ENCODE measurements around the gene SH2D3C.

The SH2D3C gene

DNA sequence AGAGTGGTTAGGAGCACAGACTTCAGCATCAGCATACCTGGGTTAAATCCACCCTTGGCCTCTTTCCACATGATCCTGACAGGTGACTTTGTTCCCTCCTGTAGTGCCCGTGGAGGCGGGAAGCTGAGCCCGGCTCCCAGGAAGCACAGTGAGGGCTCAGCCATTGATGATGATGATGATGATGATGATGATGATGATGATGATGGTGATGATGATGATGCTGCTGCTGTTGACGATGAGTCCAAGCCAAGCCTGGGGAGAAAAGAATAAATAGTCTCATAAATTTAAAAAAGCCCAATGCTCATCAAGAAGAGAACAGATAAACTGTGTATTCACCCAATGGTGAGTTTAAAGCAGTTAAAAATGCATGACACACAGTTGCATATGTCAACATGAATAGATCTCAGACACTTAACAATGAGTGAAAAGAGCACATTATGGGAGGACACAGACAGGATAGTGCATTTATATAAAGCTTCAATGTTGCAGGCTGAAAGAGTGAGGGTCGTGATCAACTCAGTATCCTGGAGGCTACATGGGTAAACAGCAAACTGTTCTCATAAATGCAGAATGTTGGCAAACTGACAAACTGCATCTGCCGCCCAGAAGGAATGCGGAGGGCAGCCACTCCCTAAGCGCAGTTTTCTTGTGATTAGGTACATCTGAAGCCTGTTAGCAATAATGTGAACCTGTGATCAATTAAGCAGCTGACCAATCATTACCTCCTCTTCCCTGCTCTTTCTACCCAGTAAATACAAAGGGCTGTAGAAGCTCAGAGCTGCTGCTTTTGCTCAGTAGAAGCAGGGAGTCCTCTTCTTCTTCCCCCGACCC is 83.4 kb downstream of the SH2D3C start:
- no peaks in the 10 kb centered on the region for H3K79me2 ChIP-seq (ENCODE audit: insufficient read depth, low read depth)
- H3K36me3 ChIP-seq (ENCODE audit: insufficient read depth): no peaks in the 10 kb centered on the region
- H3K4me3 ChIP-seq (IDR thresholded peaks at IDR 0.05; ENCODE audit: insufficient read depth, low read depth, low read length): no peak overlapping the region
- no peaks in the 10 kb centered on the region for H3K27me3 ChIP-seq (ENCODE audit: insufficient read depth, low read depth)
- TF ChIP-seq, protein P1, sequence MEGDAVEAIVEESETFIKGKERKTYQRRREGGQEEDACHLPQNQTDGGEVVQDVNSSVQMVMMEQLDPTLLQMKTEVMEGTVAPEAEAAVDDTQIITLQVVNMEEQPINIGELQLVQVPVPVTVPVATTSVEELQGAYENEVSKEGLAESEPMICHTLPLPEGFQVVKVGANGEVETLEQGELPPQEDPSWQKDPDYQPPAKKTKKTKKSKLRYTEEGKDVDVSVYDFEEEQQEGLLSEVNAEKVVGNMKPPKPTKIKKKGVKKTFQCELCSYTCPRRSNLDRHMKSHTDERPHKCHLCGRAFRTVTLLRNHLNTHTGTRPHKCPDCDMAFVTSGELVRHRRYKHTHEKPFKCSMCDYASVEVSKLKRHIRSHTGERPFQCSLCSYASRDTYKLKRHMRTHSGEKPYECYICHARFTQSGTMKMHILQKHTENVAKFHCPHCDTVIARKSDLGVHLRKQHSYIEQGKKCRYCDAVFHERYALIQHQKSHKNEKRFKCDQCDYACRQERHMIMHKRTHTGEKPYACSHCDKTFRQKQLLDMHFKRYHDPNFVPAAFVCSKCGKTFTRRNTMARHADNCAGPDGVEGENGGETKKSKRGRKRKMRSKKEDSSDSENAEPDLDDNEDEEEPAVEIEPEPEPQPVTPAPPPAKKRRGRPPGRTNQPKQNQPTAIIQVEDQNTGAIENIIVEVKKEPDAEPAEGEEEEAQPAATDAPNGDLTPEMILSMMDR (conservative IDR thresholded peaks at IDR 0.05; ENCODE audit: low read depth, low read length): no peak
- H4K20me1 ChIP-seq (ENCODE audit: insufficient read depth): no peaks in the 10 kb centered on the region
- no peak overlapping the region for H3K27ac ChIP-seq
- no peak overlapping the region for H3K9ac ChIP-seq
- no peak overlapping the region for H3K4me2 ChIP-seq
- H2AFZ ChIP-seq (ENCODE audit: low read depth): no peak overlapping the region
- H3K4me1 ChIP-seq (ENCODE audit: low read depth, poor library complexity, severe bottlenecking): no peaks in the 10 kb centered on the region

DNA sequence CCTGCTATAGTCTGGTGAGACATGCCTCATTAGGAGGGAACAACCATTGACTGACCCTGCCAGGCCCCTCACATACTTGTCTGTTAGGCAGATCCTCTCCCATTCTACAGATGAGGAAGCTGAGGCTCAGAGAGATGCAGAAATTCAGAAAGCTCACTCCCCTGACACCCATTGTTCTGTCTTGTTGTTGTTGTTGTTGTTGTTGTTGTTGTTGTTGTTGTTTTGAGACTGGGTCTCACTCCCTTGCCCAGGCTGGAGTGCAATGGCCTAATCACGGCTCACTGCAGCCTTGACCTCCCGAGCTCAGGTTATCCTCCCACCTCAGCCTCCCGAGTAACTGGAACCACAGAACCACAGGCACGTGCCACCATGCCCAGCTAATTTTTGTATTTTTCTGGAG is 84.8 kb downstream of the SH2D3C start:
- H2AFZ ChIP-seq (ENCODE audit: low read depth): no peak overlapping the region
- no peak overlapping the region for H3K27ac ChIP-seq
- H3K36me3 ChIP-seq (ENCODE audit: insufficient read depth): no peaks in the 10 kb centered on the region
- no peaks in the 10 kb centered on the region for H3K27me3 ChIP-seq (ENCODE audit: insufficient read depth, low read depth)
- H3K4me3 ChIP-seq (IDR thresholded peaks at IDR 0.05; ENCODE audit: insufficient read depth, low read depth, low read length): no peak overlapping the region
- H3K4me2 ChIP-seq: no peak overlapping the region
- H3K9ac ChIP-seq: no peak overlapping the region
- no peaks in the 10 kb centered on the region for H4K20me1 ChIP-seq (ENCODE audit: insufficient read depth)
- TF ChIP-seq, protein P1 (conservative IDR thresholded peaks at IDR 0.05; ENCODE audit: low read depth, low read length): no peak
- no peaks in the 10 kb centered on the region for H3K79me2 ChIP-seq (ENCODE audit: insufficient read depth, low read depth)
- H3K4me1 ChIP-seq (ENCODE audit: low read depth, poor library complexity, severe bottlenecking): no peaks in the 10 kb centered on the region

DNA sequence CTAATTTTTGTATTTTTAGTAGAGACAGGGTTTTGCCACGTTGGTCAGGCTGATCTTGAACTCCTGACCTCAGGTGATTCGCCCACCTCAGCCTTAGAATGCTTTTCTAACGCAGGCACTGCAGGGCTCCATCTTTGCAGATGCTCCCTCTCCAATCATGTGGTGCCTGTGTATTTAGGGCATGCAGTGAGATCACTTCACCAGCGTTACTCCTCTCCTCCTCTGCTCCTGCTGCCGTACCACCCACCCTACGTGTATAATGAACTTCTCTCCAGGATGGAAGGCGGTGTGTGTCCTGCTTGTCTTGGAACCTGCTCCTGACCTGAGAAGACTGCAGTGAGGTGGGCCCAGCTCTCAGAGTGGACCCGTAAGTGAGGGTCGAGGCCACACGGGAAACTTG is 85.3 kb downstream of the SH2D3C start:
- Histone ChIP-seq H3K4me1 (ENCODE audit: low read depth, poor library complexity, severe bottlenecking) (no peaks in the 10 kb centered on the region), H3K4me3 (IDR thresholded peaks at IDR 0.05; ENCODE audit: insufficient read depth, low read depth, low read length) (no peak overlapping the region), H4K20me1 (ENCODE audit: insufficient read depth) (no peaks in the 10 kb centered on the region), H3K79me2 (ENCODE audit: insufficient read depth, low read depth) (no peaks in the 10 kb centered on the region), H3K27me3 (ENCODE audit: insufficient read depth, low read depth) (no peaks in the 10 kb centered on the region), H3K27ac (no peak overlapping the region), H2AFZ (ENCODE audit: low read depth) (no peak overlapping the region), H3K4me2 (no peak overlapping the region), H3K36me3 (ENCODE audit: insufficient read depth) (no peaks in the 10 kb centered on the region), H3K9ac (no peak overlapping the region)
- TF ChIP-seq, protein P1 (conservative IDR thresholded peaks at IDR 0.05; ENCODE audit: low read depth, low read length): no peak

DNA sequence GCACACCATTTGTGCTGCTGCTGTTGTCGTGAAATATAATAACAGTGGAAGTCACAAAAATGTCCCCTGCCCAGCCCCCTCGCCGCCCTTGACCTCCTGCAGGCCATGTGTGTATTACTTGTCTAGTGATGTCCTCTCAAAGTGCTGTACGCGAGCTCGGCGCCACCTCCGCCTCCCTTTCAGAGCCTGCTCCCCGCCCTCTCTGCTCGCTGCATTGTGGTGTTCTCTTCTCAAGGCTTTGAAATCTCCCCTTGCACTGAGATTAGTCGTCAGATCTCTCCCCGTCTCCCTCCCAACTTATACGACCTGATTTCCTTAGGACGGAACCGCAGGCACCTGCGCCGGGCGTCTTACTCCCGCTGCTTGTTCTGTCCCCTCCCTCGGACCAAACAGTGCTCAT is 86.4 kb downstream of the SH2D3C start:
- Histone ChIP-seq H3K27ac (no peak overlapping the region), H3K4me2 (no peak overlapping the region), H3K4me3 (IDR thresholded peaks at IDR 0.05; ENCODE audit: insufficient read depth, low read depth, low read length) (no peak overlapping the region), H2AFZ (ENCODE audit: low read depth) (no peak overlapping the region), H4K20me1 (ENCODE audit: insufficient read depth) (no peaks in the 10 kb centered on the region), H3K9ac (no peak overlapping the region), H3K36me3 (ENCODE audit: insufficient read depth) (no peaks in the 10 kb centered on the region), H3K4me1 (ENCODE audit: low read depth, poor library complexity, severe bottlenecking) (no peaks in the 10 kb centered on the region), H3K27me3 (ENCODE audit: insufficient read depth, low read depth) (no peaks in the 10 kb centered on the region), H3K79me2 (ENCODE audit: insufficient read depth, low read depth) (no peaks in the 10 kb centered on the region)
- TF ChIP-seq, protein P1 (conservative IDR thresholded peaks at IDR 0.05; ENCODE audit: low read depth, low read length): no peak
